PC-3 (cell line): ENCODE measurements around the gene HMCN1. TPM values are rescaled to one million over a fixed set of nuclear protein-coding genes. Genes with fewer than 3 reads are reported as not detected.

Experiments
- ATAC-seq: fragments of 200-7000 bp; cut with Tn5 transposase; 2 replicates; pipeline ENCODE4 v1.9.1; 2020; ENCODE audit warnings: mild to moderate bottlenecking, moderate library complexity
- BruUV-seq: library from RNA; stranded (reverse); fragments of 400-500 nt; replicated peaks from 2 replicates; lab custom pipeline; 2021; lab: Mats Ljungman, UMichigan
- CTCF ChIA-PET: fragments of 300-600 bp; sonication (Branson Sonifier 250); formaldehyde crosslinking; loops from one replicate; lab custom pipeline; 2022; ENCODE audit warnings: antibody characterized with exemption; lab: Charles Lee
- POLR2A ChIA-PET: fragments of 300-600 bp; sonication (Branson Sonifier 250); formaldehyde crosslinking; loops from one replicate; lab custom pipeline; 2022; ENCODE audit warnings: antibody characterized with exemption; ENCODE audit not compliant: unreplicated experiment; lab: Charles Lee
- DNase-seq: peaks from one replicate; pipeline ENCODE4 v3.0.0-alpha.2; 2015
- H2AFZ ChIP-seq: fragments of 300-600 bp; sonication (generic); 2 replicates; pipeline ENCODE4 v1.6.0; 2016; ENCODE audit warnings: antibody characterized with exemption, low read length
- H3F3A ChIP-seq: fragments of 300-600 bp; sonication (generic); one replicate; pipeline ENCODE4 v1.6.0; 2017; ENCODE audit warnings: antibody characterized with exemption, low read length, control low read depth, mild to moderate bottlenecking; ENCODE audit not compliant: unreplicated experiment
- H3K27ac ChIP-seq: fragments of 300-600 bp; sonication (generic); 2 replicates; pipeline ENCODE4 v1.5.1; 2016; ENCODE audit warnings: mild to moderate bottlenecking, low read length
- H3K27me3 ChIP-seq: fragments of 300-600 bp; sonication (generic); 2 replicates; pipeline ENCODE4 v1.6.1; 2016; ENCODE audit warnings: low read length, mixed read lengths
- H3K36me3 ChIP-seq: fragments of 300-600 bp; sonication (generic); 2 replicates; pipeline ENCODE4 v1.6.1; 2016; ENCODE audit warnings: low read depth, mixed run types, low read length, mixed read lengths
- H3K4me1 ChIP-seq: fragments of 300-600 bp; sonication (generic); 2 replicates; pipeline ENCODE4 v1.5.1; 2016; ENCODE audit warnings: low read length; ENCODE audit not compliant: insufficient read depth
- H3K4me2 ChIP-seq: fragments of 300-600 bp; sonication (generic); 2 replicates; pipeline ENCODE4 v1.6.0; 2016; ENCODE audit warnings: low read length
- H3K4me3 ChIP-seq: fragments of 300-600 bp; sonication (generic); 2 replicates; pipeline ENCODE4 v1.5.1; 2016; ENCODE audit warnings: mild to moderate bottlenecking, low read length, mixed read lengths
- H3K79me2 ChIP-seq: fragments of 300-600 bp; sonication (generic); 2 replicates; pipeline ENCODE4 v1.6.1; 2017; ENCODE audit warnings: low read length, mixed read lengths
- H3K9ac ChIP-seq: fragments of 300-600 bp; sonication (generic); 2 replicates; pipeline ENCODE4 v1.6.0; 2016; ENCODE audit warnings: mild to moderate bottlenecking, low read length
- H3K9me2 ChIP-seq: fragments of 300-600 bp; sonication (generic); replicated peaks from 2 replicates; pipeline ENCODE4 v1.6.1; 2016; ENCODE audit warnings: mixed run types, low read length, mixed read lengths
- H3K9me3 ChIP-seq: fragments of 300-600 bp; sonication (generic); 2 replicates; pipeline ENCODE4 v1.6.1; 2016; ENCODE audit warnings: low read length, mixed read lengths
- H4K20me1 ChIP-seq: fragments of 300-600 bp; sonication (generic); 2 replicates; pipeline ENCODE4 v1.6.1; 2016; ENCODE audit warnings: low read length, mixed read lengths
- EZH2 ChIP-seq: fragments of 300-600 bp; sonication (generic); IDR thresholded peaks from one replicate; pipeline ENCODE4 v1.6.1; 2017; ENCODE audit warnings: antibody characterized with exemption, mild to moderate bottlenecking, low read length; ENCODE audit not compliant: unreplicated experiment
- EZH2phosphoT487 ChIP-seq: fragments of 300-600 bp; sonication (generic); IDR thresholded peaks from 2 replicates; pipeline ENCODE4 v1.6.1; 2018; ENCODE audit warnings: mild to moderate bottlenecking, antibody characterized with exemption, low read length, borderline replicate concordance
- intact Hi-C: fragments of 100-400 bp; cut with micrococcal nuclease; formaldehyde crosslinking; loops from 2 replicates; pipeline ENCODE4 v1.9.0; 2023
- total RNA-seq: library from RNA; depleted of rRNA; stranded (reverse); fragments of >200 nt; gene quantifications from 2 replicates; pipeline ENCODE4 v1.2.3, GENCODE V29; 2014
- TF ChIP-seq, protein P1 (sequence below): fragments of 300-600 bp; sonication (generic); conservative IDR thresholded peaks from 2 replicates; pipeline ENCODE4 v1.5.1; 2017; ENCODE audit warnings: antibody characterized with exemption, low read depth, mild to moderate bottlenecking, low read length

The HMCN1 gene
- total RNA-seq, 1 experiment from 2014 or later: 0.66 TPM

DNA sequence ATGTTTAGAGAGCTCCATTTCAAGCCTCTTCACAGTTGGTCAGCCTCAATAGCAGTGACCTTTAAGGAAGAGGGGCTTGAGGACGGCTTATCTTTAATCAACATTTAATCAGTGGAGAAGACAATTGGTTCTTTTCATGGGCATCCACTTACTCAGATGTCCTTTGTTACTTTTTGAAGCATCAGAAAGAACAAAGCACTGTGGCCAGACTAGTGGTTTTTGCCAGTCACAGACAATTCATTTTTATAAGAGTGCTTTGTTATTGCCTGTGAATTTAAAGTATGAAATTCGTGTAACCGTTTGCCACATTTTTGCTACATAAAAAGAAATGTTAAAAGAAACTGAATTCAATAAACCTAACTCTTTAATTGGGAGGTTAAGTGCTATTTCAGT, 418.0 kb downstream of the HMCN1 start:
- Histone ChIP-seq H3K9ac (peak overlapping the region; percentile 24; the same call in 1 of the 2 replicates), H3K4me2 (peak overlapping the region; percentile 57), H3F3A (no peaks in the 10 kb centered on the region), H3K4me3 (peak overlapping the region; percentile 5; the same call in 1 of the 2 replicates), H3K27me3 (no peaks in the 10 kb centered on the region), H3K9me3 (no peaks in the 10 kb centered on the region), H3K36me3 (no peaks in the 10 kb centered on the region), H3K79me2 (no peaks in the 10 kb centered on the region), H3K4me1 (peaks cover 46% of the 10 kb centered on the region), H2AFZ (peak overlapping the region; percentile 57), H3K27ac (peak overlapping the region; percentile 71), H3K9me2 (no peaks in the 10 kb centered on the region), H4K20me1 (no peaks in the 10 kb centered on the region)
- no TSS peak for BruUV-seq
- ChIA-PET POLR2A (no interaction called here), CTCF (no interaction called here)
- intact Hi-C loops: loop anchor here (5.0 to 10.0 kb wide), 2 partner anchors 157 to 435 kb away; no protein-coding TSS in a partner anchor
- ATAC-seq (0 out of 2 replicates have a peak, but pooled peaks have one; percentile 6), DNase-seq (no peak)
- TF ChIP-seq, protein P1, sequence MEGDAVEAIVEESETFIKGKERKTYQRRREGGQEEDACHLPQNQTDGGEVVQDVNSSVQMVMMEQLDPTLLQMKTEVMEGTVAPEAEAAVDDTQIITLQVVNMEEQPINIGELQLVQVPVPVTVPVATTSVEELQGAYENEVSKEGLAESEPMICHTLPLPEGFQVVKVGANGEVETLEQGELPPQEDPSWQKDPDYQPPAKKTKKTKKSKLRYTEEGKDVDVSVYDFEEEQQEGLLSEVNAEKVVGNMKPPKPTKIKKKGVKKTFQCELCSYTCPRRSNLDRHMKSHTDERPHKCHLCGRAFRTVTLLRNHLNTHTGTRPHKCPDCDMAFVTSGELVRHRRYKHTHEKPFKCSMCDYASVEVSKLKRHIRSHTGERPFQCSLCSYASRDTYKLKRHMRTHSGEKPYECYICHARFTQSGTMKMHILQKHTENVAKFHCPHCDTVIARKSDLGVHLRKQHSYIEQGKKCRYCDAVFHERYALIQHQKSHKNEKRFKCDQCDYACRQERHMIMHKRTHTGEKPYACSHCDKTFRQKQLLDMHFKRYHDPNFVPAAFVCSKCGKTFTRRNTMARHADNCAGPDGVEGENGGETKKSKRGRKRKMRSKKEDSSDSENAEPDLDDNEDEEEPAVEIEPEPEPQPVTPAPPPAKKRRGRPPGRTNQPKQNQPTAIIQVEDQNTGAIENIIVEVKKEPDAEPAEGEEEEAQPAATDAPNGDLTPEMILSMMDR: no peak
- no peak for TF ChIP-seq EZH2phosphoT487
- no peak for TF ChIP-seq EZH2

DNA sequence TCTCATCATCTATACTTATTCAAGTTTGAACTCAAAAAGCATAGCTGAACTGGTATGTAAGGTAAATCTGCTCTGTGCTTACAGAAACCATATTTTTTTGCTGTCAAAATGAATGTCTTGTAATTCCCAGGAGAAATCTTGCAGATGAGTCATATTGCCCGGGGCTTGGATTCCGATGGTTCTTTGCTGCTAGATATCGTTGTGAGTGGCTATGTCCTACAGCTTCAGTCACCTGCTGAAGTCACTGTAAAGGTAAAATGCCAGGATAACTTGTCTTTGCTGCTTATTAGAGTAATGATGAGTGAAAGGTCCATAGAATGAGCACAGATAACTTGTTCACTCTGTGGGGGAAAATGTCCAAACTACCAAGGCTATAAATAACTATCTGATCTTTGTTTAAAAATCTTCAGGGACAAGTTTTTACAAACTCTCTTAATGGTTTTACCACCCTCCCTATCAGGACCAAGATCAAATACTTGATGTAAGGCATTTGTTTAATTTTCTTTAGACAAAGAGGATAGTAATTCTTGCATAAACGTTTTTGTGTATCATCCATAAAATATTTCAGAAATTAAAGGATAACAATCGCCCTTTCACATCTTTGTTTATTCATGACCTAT, 418.5 kb downstream of the HMCN1 start:
- H3K79me2 ChIP-seq: no peaks in the 10 kb centered on the region
- H2AFZ ChIP-seq: peak overlapping the region; percentile 57
- ATAC-seq (peak; percentile 72), DNase-seq (peak; percentile 92)
- no peaks in the 10 kb centered on the region for H3K27me3 ChIP-seq
- TF ChIP-seq EZH2: no peak
- TF ChIP-seq, protein P1: no peak
- TF ChIP-seq EZH2phosphoT487: no peak
- no peaks in the 10 kb centered on the region for H4K20me1 ChIP-seq
- peak overlapping the region; percentile 57 for H3K4me2 ChIP-seq
- POLR2A ChIA-PET: no interaction called here
- no peaks in the 10 kb centered on the region for H3K9me3 ChIP-seq
- H3K9me2 ChIP-seq: no peaks in the 10 kb centered on the region
- H3K27ac ChIP-seq: peak overlapping the region; percentile 71
- H3F3A ChIP-seq: no peaks in the 10 kb centered on the region
- no peaks in the 10 kb centered on the region for H3K36me3 ChIP-seq
- CTCF ChIA-PET: no interaction called here
- intact Hi-C loops: loop anchor here (5.0 to 10.0 kb wide), 2 partner anchors 158 to 435 kb away; no protein-coding TSS in a partner anchor
- H3K9ac ChIP-seq: peak overlapping the region; percentile 24; the same call in 1 of the 2 replicates
- BruUV-seq: no TSS peak
- peak overlapping the region; percentile 5; the same call in 1 of the 2 replicates for H3K4me3 ChIP-seq
- H3K4me1 ChIP-seq: peaks cover 46% of the 10 kb centered on the region

DNA sequence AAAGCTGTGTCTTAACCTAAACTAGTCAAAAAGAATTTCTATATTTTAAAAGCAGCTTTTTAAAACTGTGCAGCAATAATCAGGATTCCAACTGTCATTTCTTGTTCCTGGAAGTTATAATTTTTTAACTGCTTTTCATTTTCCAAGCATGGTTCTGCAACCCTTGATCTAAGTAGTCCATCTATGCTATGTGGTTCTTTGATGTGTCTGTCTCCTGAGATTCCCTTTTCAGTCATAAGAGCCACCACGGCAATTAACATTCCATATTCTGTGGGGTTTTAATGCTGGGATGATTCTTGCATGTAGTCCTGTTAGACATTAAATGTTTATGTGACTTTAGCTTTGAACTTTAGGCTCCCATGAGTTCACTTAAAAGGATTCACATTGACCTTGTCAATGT, 420.5 kb downstream of the HMCN1 start:
- no peak overlapping the region for H2AFZ ChIP-seq
- CTCF ChIA-PET: no interaction called here
- no peak for ATAC-seq
- no peak overlapping the region for H3K27ac ChIP-seq
- H3K9me3 ChIP-seq: no peaks in the 10 kb centered on the region
- no peak overlapping the region for H3K4me3 ChIP-seq
- H3K9me2 ChIP-seq: no peaks in the 10 kb centered on the region
- TF ChIP-seq, protein P1: no peak
- H3K27me3 ChIP-seq: no peaks in the 10 kb centered on the region
- no peak overlapping the region for H3K4me2 ChIP-seq
- no peak for DNase-seq
- POLR2A ChIA-PET: no interaction called here
- no peaks in the 10 kb centered on the region for H3K36me3 ChIP-seq
- H3K9ac ChIP-seq: no peak overlapping the region
- no peaks in the 10 kb centered on the region for H3F3A ChIP-seq
- intact Hi-C loops: loop anchor here (1.0 to 10.0 kb wide), 4 partner anchors 97 to 437 kb away; no protein-coding TSS in a partner anchor
- no peaks in the 10 kb centered on the region for H4K20me1 ChIP-seq
- no peaks in the 10 kb centered on the region for H3K79me2 ChIP-seq
- BruUV-seq: no TSS peak
- H3K4me1 ChIP-seq: peaks cover 46% of the 10 kb centered on the region
